GM19467 (cell line): ENCODE data around the gene ADAMTS2.

Experiments used
- ATAC-seq: cut with Tn5 transposase; IDR thresholded peaks from one replicate; pipeline ENCODE4 v1.9.1; 2021; ENCODE audit warnings: mild to moderate bottlenecking, moderate library complexity; ENCODE audit not compliant: unreplicated experiment

The ADAMTS2 gene

GRCh38 chr5:179166171-179166885, 178.9 kb downstream of the ADAMTS2 start:
- ATAC-seq: no peak

- no peak for ATAC-seq
These were observed 179.7 kb downstream of the ADAMTS2 start for GRCh38 chr5:179165421-179166170.

GRCh38 chr5:179164331-179165311, 180.6 kb downstream of the ADAMTS2 start:
- ATAC-seq: no peak

- no peak for ATAC-seq
These were observed 181.8 kb downstream of the ADAMTS2 start for GRCh38 chr5:179163236-179164155.

GRCh38 chr5:179162351-179163235, 182.7 kb downstream of the ADAMTS2 start:
- ATAC-seq: no peak

- no peak for ATAC-seq
These were observed 183.4 kb downstream of the ADAMTS2 start for GRCh38 chr5:179161901-179162300.

- no peak for ATAC-seq
These were observed 184.7 kb downstream of the ADAMTS2 start for GRCh38 chr5:179160584-179160983.

- ATAC-seq: no peak
These were observed 186.7 kb downstream of the ADAMTS2 start for GRCh38 chr5:179158556-179158955.

GRCh38 chr5:179154991-179155955, 190.0 kb downstream of the ADAMTS2 start:
- ATAC-seq: no peak

- ATAC-seq: no peak
These were observed 190.8 kb downstream of the ADAMTS2 start for GRCh38 chr5:179154346-179154990.

- no peak for ATAC-seq
These were observed 191.3 kb downstream of the ADAMTS2 start for GRCh38 chr5:179153921-179154345.

- no peak for ATAC-seq
These were observed 191.8 kb downstream of the ADAMTS2 start for GRCh38 chr5:179153341-179153901.

GRCh38 chr5:179152941-179153340, 192.3 kb downstream of the ADAMTS2 start:
- ATAC-seq: no peak

- ATAC-seq: no peak
These were observed 192.9 kb downstream of the ADAMTS2 start for GRCh38 chr5:179152144-179152895.

- ATAC-seq: no peak
These were observed 193.8 kb downstream of the ADAMTS2 start for GRCh38 chr5:179151286-179152118.
